HG03469 (cell line): ENCODE data around the gene SPINT1.

Experiments used
- ATAC-seq: cut with Tn5 transposase; IDR thresholded peaks from one replicate; pipeline ENCODE4 v1.9.1; 2021; ENCODE audit warnings: mild to moderate bottlenecking, moderate library complexity, moderate number of reproducible peaks; ENCODE audit not compliant: unreplicated experiment

SPINT1 gene, protein sequence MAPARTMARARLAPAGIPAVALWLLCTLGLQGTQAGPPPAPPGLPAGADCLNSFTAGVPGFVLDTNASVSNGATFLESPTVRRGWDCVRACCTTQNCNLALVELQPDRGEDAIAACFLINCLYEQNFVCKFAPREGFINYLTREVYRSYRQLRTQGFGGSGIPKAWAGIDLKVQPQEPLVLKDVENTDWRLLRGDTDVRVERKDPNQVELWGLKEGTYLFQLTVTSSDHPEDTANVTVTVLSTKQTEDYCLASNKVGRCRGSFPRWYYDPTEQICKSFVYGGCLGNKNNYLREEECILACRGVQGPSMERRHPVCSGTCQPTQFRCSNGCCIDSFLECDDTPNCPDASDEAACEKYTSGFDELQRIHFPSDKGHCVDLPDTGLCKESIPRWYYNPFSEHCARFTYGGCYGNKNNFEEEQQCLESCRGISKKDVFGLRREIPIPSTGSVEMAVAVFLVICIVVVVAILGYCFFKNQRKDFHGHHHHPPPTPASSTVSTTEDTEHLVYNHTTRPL

GRCh38 chr15:40843885-40844695 is at the start of gene SPINT1:
SPINT1 (plus strand) TSS chr15:40844048; CDS start chr15:40844555, 507 bp downstream.
- ATAC-seq, result no peak

DNA sequence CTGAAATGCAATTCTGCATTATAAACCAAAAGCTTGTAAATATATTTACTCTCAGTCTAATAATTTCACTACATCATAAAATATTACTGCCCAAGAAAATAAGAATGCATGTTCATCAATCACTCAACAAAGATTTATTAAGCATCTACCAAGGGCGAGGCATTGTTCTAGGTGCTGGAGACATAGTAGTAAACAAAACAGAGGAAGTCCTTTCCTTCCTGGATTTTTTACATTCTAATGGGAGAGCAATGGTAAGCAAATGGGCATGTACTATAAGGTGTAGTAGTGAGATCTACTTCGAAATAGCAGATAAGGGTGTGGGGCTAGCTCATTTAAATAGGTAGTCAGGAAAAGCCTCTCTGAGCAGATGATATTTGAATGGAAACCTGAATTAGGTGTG is 47.8 kb upstream of the SPINT1 start:
- ATAC-seq, result no peak

DNA sequence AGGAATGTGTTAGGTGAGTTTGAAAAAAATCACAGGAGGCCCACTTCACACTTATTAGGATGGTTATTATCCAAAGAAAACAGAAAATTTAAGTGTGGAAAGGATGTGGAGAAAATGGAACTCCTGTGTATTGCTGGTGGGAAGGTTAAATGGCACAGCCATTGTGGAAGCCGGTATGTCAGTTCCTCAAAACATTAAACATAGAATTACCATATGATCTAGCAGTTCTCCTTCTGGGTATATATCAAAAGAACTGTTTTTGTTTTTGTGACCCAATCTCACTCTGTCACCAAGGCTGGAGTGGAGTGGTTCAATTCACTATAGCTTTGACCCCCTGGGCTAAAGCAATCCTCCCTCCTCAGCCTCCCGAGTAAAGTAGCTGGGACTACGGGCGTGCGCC is 47.3 kb upstream of the SPINT1 start:
- ATAC-seq, result no peak

DNA sequence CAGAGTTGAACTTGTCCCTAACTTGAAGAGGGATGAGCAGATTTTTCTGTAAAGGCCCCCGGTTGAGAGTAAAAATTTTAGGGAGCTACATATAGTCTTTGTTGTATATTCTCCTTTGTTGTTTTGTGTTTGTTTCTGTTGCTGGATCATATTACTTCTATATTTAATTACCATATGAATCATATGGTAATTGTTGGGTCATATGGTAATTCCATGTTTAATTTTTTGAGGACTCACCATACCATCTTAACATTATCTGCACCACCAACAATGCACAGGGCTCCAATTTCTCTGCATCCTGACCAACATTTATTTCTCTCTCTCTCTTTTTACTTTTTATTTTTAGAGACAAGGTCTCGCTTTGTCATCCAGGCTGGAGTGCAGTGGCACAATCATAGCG is 44.3 kb upstream of the SPINT1 start:
- no peak for ATAC-seq

DNA sequence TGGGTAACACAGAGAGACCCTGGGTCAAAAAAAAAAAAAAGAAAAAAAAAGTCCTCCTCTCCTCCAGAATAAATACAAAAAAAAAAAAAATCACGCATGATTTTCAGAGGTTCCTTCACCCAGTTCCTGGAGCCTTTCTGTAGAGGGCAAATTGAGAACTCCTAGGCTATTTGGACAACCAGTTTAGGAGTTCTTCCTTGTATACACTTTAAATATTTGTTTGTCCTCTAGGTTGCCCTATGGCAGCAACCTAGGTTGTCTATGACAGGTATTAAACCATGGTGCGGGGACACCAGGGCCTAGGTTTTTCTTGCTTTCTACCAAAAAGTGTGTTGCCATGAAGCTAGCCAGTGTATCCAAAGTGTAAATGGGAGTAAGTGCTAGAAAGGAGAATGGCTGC is 40.8 kb upstream of the SPINT1 start:
- ATAC-seq, result no peak

GRCh38 chr15:40803688-40804087 is 40.2 kb upstream of the SPINT1 start:
- ATAC-seq, result no peak

GRCh38 chr15:40806672-40807027 is 37.2 kb upstream of the SPINT1 start:
- ATAC-seq, result no peak

DNA sequence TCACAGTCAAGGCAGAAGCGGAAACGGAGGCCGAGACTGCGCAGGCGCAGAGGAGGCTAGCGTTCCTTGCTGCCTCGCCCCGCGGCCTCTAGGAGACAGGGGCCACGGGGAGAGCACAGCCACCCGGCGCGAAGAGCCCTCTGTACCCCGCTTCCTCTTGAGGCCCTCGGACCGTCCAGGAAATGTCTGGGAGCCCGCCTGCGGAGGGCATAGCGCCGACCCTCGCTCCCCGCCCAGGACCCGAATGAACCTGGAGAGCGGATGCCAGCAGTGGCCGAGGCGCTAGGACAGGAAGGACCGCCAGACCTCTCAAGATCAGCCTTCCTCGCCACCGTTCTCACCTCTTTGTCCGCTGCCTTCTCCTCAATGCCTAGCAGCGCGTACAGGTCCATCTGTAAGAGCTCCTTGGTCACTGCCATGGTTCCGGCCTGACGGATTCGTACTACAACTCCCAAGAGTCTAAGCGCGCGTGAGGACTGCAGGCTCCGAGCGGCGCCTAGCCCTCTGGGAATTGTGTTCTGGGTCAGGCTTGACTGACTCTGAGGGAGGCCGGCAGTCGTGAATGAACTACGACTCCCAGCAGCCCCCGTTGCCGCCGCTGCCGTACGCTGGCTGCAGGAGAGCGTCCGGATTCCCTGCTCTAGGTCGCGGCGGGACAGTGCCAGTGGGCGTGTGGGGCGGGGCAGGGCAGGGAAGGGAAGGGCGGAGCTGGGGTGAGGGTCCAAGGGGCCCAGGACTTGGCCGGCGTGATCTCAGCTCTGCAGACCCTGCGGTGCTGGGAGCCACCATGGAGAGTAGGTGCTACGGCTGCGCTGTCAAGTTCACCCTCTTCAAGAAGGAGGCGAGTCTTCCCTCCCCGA is 36.6 kb upstream of the SPINT1 start, which contains the start of the genes DNAJC17 and ZFYVE19:
TSS of gene DNAJC17 (minus strand) at position 446 of the 860 bp plus-strand sequence. CDS start at position 419, 27 bp downstream.
TSS of gene ZFYVE19 (plus strand) at position 62 of the 860 bp plus-strand sequence. CDS start at position 563, 501 bp downstream.
- ATAC-seq, result peak; percentile 84

DNA sequence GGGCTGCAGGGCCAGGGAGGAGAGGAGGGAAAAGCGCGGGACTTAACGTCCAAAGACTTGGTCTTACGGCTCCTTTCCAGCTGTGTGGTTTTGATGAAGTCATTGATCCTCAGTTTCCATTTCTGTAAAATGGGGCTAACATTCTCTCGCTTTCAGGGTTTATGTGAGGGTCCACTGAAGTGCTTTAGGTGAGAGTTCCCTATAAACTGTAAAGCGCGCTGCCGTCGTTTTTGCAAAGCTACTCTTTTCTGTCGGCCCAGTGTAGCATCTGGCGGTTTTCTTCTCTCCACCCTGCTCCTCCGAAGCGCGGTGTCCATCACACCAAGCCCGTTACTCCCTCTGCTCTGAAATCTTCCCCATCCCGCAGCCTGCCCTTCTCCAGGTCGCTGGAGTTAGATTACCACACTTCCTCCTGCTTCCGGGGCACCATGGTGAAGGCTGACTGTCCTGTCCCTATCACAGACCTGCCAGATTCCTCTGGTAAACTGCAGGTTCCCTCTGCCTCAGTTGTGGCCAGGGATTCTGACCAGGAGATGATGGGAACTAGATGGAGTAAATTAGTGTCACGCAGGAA is 35.9 kb upstream of the SPINT1 start:
- ATAC-seq, result no peak

DNA sequence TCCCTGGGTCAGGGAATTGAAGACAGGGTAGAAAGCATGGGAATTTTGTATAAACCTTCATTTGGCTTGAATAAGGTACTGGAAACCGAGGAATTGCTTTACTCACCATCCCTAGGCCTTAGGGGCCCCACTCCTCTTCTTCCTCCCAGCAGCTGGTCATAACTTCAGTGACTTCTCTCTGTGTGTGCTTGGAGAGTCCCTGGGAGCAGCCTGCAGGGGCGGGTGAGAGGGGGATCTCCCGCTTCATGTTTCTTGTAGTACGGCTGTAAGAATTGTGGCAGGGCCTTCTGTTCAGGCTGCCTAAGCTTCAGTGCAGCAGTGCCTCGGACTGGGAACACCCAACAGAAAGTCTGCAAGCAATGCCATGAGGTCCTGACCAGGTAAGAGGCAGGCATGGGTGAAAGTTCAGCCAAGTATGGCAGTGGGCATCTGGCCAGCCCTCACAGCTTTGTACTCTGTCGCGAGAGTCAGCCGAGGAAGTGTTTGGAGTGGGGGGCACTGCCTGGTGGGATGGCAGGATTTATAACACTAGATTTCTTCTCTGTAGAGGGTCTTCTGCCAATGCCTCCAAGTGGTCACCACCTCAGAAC is 34.9 kb upstream of the SPINT1 start:
- no peak for ATAC-seq

DNA sequence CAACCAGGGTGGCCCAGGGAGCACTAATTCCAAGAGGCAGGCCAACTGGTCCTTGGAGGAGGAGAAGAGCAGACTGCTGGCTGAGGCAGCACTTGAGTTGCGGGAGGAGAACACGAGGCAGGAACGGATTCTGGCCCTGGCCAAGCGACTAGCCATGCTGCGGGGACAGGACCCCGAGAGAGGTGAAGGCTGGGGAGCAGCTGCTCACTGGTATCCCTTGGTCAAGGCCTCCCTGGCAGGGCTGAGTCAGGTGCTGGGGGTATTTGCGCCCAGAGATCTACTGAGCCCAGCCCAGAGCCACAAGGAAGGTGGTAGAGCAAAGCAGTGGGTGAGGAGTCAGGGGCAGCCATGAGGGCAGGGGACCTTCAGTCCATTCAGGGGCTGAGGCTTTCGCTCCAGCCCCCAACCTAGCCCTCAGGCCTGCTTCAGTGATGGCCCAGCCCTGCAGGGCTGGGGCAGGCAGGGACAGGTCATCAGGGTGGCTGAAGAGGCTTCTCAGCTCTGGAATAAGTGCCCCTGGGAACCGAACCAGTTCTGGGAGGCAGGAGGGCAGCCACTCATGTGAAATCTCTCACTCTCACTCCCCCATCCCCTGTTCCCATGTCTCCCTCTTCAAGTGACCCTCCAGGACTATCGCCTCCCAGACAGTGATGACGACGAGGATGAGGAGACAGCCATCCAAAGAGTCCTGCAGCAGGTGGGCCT is 31.0 kb upstream of the SPINT1 start:
- ATAC-seq, result no peak

DNA sequence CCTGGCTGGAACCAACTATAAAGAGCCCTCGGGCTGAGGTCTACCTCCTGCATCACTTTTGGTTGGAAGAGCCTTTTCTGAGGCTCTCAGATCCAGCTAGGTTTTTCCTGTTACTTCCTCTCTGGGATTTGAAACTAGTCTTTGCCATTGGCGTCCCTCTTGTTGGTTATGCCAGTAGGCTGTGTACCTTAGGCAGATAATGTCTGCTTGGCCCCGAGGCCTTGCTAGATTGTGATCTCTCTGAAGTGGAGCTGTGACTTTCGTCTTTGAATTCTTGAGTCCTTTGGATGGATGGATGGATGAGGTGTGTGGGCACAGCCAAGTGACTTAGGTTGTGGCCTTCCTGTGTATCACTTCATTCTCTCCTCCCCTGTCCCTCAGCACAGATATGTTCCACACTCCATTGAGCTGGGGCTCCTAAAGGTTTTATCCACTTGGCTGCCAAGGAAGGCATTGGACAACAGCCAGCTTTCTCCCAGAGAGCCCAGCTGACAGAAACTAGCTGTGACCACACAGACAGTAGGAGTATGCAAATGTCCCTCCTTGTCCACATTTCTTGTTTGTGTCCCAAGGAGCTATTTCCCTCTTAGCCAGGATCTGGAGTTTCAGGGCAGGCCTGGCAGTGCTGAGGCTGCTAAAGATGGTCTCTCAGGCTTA is 28.7 kb upstream of the SPINT1 start:
- ATAC-seq, result no peak

GRCh38 chr15:40819048-40819447 is 24.8 kb upstream of the SPINT1 start:
- no peak for ATAC-seq

- no peak for ATAC-seq
These were observed 22.7 kb upstream of the SPINT1 start for GRCh38 chr15:40821195-40821594.

DNA sequence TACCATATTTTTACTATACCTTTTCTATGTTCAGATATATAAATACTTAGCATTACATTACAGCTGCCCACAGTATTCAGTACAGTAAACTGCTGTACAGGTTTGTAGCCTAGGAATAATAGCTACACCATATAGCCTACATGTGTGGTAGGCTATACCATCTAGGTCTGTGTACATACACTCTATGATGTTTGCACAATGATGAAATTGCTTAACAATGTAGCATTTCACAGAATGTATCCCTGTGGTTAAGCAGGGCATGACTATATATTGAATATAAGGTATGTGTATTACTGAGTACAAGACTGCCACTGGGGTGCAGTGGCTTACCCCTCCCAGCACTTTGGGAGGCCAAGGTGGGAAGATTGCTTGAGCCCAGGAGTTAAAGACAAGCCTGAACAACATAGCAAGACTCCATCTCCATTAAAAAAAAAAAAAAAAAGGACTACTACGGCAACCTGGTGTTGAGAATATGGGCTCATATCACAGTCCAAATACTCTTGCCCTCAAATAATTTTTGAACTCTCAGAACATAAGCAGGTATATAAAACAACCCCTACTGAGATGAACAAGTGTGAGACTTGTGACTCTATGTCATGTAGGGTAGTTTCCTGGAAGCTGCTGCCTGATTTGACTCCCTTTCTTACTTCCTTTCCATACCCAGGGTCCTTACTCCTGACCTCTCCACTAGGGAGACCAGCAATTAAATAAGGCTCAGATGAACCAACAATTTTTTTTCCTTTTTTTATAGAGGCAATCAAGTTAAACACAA is 20.1 kb upstream of the SPINT1 start:
- no peak for ATAC-seq

- no peak for ATAC-seq
These were observed 18.0 kb upstream of the SPINT1 start for GRCh38 chr15:40825661-40826422.

GRCh38 chr15:40826423-40827075 is 17.3 kb upstream of the SPINT1 start:
- no peak for ATAC-seq
